ENCODE data around the gene ANK3. TPM values are rescaled to one million over a fixed set of nuclear protein-coding genes. Genes with fewer than 3 reads are reported as not detected.

The ANK3 gene
- total and polyA plus RNA-seq, 7 donors: 11.6 to 170 (median 94.2) TPM

DNA sequence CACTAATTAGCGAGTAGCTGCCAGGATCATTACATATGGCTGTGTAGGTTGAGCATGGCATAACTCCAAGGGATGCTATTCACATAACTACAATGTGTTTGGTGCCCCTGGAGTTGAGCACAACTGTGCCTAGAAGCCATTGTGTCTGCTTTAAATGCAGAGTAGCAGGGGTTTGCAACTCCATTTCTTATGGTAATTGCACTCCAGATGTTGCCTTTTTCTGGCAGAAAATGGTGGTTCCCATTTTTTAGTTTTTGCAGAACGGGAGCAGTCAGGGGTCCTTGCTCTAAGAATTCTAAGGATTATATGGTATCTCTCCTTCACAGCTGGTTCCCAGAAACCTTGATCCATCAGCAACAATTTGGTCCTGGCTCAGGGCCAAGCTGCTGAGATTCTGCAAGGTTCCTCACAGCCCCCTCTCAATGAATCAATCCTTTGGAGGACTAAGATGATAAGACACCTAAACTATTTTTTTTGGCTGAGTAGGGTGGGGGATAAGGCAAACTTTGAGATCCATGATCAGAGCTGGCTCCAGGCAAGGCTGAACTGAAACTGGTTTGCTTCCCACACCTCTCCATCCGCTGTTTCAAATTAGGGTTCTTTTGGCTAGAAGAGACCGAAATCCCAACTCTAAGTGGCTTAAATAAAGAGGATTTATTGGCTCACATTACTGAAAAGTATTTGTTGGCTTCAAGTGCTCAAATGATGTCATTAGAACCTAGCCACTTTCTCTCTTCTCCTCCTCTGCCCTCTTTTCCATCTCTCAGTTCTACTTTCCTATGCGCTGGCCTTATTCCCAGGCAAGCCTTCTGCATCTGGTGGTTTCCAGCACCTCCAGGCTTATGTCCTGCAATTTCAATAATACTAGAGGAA is 385.8 kb downstream of the ANK3 start:
- no peaks in the 10 kb centered on the region for H3K27me3 ChIP-seq (ENCODE audit: insufficient read depth in 3 of 3, low read length in 2 of 3)
- DNase-seq: no peak
- 52 to 58% (median 54%) methylated on average over 5 of the region's 5 CpGs for WGBS, 3 donors
- intact Hi-C loops (cut with DNase I): no loop called here
- ATAC-seq: no peak
- H3K27ac ChIP-seq: no peak overlapping the region
- no peaks in the 10 kb centered on the region for H3K36me3 ChIP-seq (ENCODE audit: insufficient read depth in 1 of 2, low read depth in 1 of 2)
- H3K4me1 ChIP-seq: no peaks in the 10 kb centered on the region
- TF ChIP-seq, protein P1, sequence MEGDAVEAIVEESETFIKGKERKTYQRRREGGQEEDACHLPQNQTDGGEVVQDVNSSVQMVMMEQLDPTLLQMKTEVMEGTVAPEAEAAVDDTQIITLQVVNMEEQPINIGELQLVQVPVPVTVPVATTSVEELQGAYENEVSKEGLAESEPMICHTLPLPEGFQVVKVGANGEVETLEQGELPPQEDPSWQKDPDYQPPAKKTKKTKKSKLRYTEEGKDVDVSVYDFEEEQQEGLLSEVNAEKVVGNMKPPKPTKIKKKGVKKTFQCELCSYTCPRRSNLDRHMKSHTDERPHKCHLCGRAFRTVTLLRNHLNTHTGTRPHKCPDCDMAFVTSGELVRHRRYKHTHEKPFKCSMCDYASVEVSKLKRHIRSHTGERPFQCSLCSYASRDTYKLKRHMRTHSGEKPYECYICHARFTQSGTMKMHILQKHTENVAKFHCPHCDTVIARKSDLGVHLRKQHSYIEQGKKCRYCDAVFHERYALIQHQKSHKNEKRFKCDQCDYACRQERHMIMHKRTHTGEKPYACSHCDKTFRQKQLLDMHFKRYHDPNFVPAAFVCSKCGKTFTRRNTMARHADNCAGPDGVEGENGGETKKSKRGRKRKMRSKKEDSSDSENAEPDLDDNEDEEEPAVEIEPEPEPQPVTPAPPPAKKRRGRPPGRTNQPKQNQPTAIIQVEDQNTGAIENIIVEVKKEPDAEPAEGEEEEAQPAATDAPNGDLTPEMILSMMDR (IDR thresholded peaks at IDR 0.05): no peak
- H3K9me3 ChIP-seq: no peaks in the 10 kb centered on the region
- H3K4me3 ChIP-seq: no peak overlapping the region

DNA sequence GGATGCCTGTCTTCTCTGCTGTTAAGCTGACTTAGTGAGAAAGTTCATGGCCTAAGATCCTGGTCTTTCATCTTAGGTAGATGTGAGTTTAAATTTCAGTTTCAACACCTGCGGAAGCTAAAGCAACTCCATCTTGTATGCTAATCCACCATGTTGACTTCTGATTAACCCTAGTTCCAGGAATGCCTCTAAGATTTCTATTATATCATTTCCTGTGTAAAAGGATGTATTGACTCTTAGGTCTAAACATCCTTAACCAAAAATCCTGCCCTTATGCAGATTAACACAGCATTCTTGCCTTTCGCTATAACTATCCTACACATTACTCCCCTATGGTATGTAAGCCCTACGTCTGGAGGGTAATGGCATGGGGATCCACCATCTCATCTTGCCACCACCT is 388.9 kb downstream of the ANK3 start:
- Histone ChIP-seq H3K27me3 (ENCODE audit: insufficient read depth in 3 of 3, low read length in 2 of 3) (no peaks in the 10 kb centered on the region), H3K36me3 (ENCODE audit: insufficient read depth in 1 of 2, low read depth in 1 of 2) (no peaks in the 10 kb centered on the region), H3K9me3 (no peaks in the 10 kb centered on the region), H3K27ac (no peak overlapping the region), H3K4me1 (no peaks in the 10 kb centered on the region), H3K4me3 (no peak overlapping the region)
- DNase-seq (no peak), ATAC-seq (no peak)
- WGBS, 3 donors: 77 to 85% (median 84%) methylated on average over 3 of the region's 3 CpGs
- TF ChIP-seq, protein P1 (IDR thresholded peaks at IDR 0.05): no peak
- intact Hi-C loops (cut with DNase I): no loop called here

DNA sequence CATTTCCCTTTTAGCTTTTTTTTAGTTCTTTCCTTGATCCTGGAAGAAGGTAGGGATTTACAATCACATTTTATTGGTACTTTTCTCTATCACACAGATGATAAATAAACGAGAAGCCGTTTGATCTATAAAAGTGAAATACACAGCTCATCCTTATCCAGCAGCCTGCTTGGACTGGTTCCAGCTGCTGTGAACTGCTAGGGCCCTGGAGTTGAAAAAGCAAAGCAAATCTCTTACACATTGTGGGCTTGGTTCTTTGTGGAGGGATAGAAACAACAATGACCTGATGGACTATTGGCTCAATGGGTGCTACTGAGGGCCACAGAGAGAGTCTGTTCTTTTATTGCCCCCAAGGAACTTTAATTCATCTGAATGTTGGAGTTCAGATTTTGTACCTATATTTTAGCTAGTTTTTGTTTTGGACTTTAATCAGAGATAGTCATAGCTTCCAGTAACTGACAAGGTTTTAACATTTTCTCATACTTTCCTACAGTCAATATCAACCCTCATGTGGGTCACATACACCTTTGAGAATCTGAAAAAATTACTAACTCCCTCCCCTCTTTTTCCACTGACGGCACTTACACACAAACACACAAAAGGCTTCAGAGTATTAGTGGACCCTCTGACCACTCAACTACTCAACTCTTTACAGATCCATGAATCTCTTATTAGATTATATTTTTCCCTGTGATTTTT is 391.7 kb downstream of the ANK3 start:
- ATAC-seq (no peak), DNase-seq (no peak)
- Histone ChIP-seq H3K9me3 (no peaks in the 10 kb centered on the region), H3K27me3 (ENCODE audit: insufficient read depth in 3 of 3, low read length in 2 of 3) (no peaks in the 10 kb centered on the region), H3K36me3 (ENCODE audit: insufficient read depth in 1 of 2, low read depth in 1 of 2) (no peaks in the 10 kb centered on the region), H3K4me3 (no peak overlapping the region), H3K27ac (no peak overlapping the region), H3K4me1 (no peaks in the 10 kb centered on the region)
- TF ChIP-seq, protein P1 (IDR thresholded peaks at IDR 0.05): no peak
- intact Hi-C loops (cut with DNase I): no loop called here
- WGBS, 3 donors: 72 to 85% (median 74%) methylated on average over 3 of the region's 3 CpGs

- DNase-seq: no peak
- H3K36me3 ChIP-seq (ENCODE audit: insufficient read depth in 1 of 2, low read depth in 1 of 2): no peaks in the 10 kb centered on the region
- no peaks in the 10 kb centered on the region for H3K4me1 ChIP-seq
- no peak overlapping the region for H3K27ac ChIP-seq
- no peak overlapping the region for H3K4me3 ChIP-seq
- H3K9me3 ChIP-seq: no peaks in the 10 kb centered on the region
- TF ChIP-seq, protein P1 (IDR thresholded peaks at IDR 0.05): no peak
- no peaks in the 10 kb centered on the region for H3K27me3 ChIP-seq (ENCODE audit: insufficient read depth in 3 of 3, low read length in 2 of 3)
- no peak for ATAC-seq
- intact Hi-C loops (cut with DNase I): no loop called here
Observed at GRCh38 chr10:59995862-59996261, 393.8 kb downstream of the ANK3 start.

All from psoas muscle (tissue), 8 donors.